Endodermal cell (in vitro differentiated cells): ENCODE measurements around the gene TMEM244. TPM values are rescaled to one million over a fixed set of nuclear protein-coding genes. Genes with fewer than 3 reads are reported as not detected.

Source experiments
- DNase-seq: peaks from one replicate; pipeline ENCODE4 v3.0.0-alpha.2; 2017
- H3K27ac ChIP-seq: 2 replicates; pipeline ENCODE4 v1.5.1; 2013; ENCODE audit warnings: mild to moderate bottlenecking, low read depth, low read length, moderate library complexity
- H3K27me3 ChIP-seq: 2 replicates; pipeline ENCODE4 v1.6.1; 2013; ENCODE audit warnings: mild to moderate bottlenecking, low read length, moderate library complexity; ENCODE audit not compliant: insufficient read depth, control insufficient read depth, poor library complexity, severe bottlenecking
- H3K36me3 ChIP-seq: 2 replicates; pipeline ENCODE4 v1.7.0; 2013; ENCODE audit warnings: mild to moderate bottlenecking, low read length, moderate library complexity; ENCODE audit not compliant: control insufficient read depth, insufficient read depth
- H3K4me1 ChIP-seq: one replicate; pipeline ENCODE4 v1.7.0; 2013; ENCODE audit warnings: low read length; ENCODE audit not compliant: control insufficient read depth, insufficient read depth
- H3K4me3 ChIP-seq: 2 replicates; pipeline ENCODE4 v1.5.1; 2013; ENCODE audit warnings: mild to moderate bottlenecking, low read length, moderate library complexity
- H3K9ac ChIP-seq: 2 replicates; pipeline ENCODE4 v1.6.1; 2013; ENCODE audit warnings: mild to moderate bottlenecking, low read length, moderate library complexity; ENCODE audit not compliant: poor library complexity, severe bottlenecking; ENCODE audit errors: extremely low read depth
- H3K9me3 ChIP-seq: 2 replicates; pipeline ENCODE4 v1.6.1; 2013; ENCODE audit warnings: mild to moderate bottlenecking, low read length, moderate library complexity; ENCODE audit not compliant: control insufficient read depth
- H3K27ac Mint-ChIP-seq: 2 replicates; pipeline ENCODE4 v1.8.0; 2020; ENCODE audit warnings: mixed read lengths
- H3K27me3 Mint-ChIP-seq: 2 replicates; pipeline ENCODE4 v1.8.0; 2021; ENCODE audit warnings: mild to moderate bottlenecking, mixed read lengths; ENCODE audit not compliant: insufficient read depth
- H3K36me3 Mint-ChIP-seq: 2 replicates; pipeline ENCODE4 v1.8.0; 2020; ENCODE audit warnings: low read depth, mixed read lengths
- H3K4me1 Mint-ChIP-seq: 2 replicates; pipeline ENCODE4 v1.8.0; 2020; ENCODE audit warnings: mixed read lengths
- H3K4me3 Mint-ChIP-seq: 2 replicates; pipeline ENCODE4 v1.8.0; 2020; ENCODE audit warnings: mild to moderate bottlenecking, moderate library complexity, mixed read lengths
- H3K9me3 Mint-ChIP-seq: 2 replicates; pipeline ENCODE4 v1.8.0; 2020; ENCODE audit warnings: mild to moderate bottlenecking, mixed read lengths
- WGBS, 2 experiments: methylation state at CpG; one replicate each; pipeline versions ENCODE4 v1.1.5 to v1.1.7; 2013; ENCODE audit warnings: missing lambda C conversion rate in 2 of 2, mixed read lengths in 1 of 2; ENCODE audit not compliant: insufficient coverage in 1 of 2, insufficient read length in 1 of 2; 5-methylcytosine and 5-hydroxymethylcytosine counted together
- total RNA-seq, 2 donors: library from RNA; stranded (reverse); fragmentation: NEBNext Ultra II Directional in 1 of 2; extraction: Animal tissue kit (Norgen Biotek cat#: 25700) in 1 of 2; gene quantifications; 2 replicates in 1 of 2; 3 replicates in 1 of 2; pipeline ENCODE4 v1.2.1, GENCODE V29; 2021
- TF ChIP-seq, protein P1 (sequence below): fragments of 200-600 bp; sonication (generic); conservative IDR thresholded peaks from 2 replicates; pipeline ENCODE4 v1.5.0; 2021; ENCODE audit warnings: antibody characterized with exemption, mild to moderate bottlenecking

The TMEM244 gene
- total RNA-seq, 2 donors from 2014 or later, result not detected

GRCh38 chr6:129906515-129907077 is 45.5 kb upstream of the TMEM244 start:
- no peak for DNase-seq

GRCh38 chr6:129903082-129903481 is 42.0 kb upstream of the TMEM244 start:
- no peak overlapping the region for H3K27ac Mint-ChIP-seq
- no peaks in the 10 kb centered on the region for H3K36me3 Mint-ChIP-seq
- Histone ChIP-seq H3K9me3 (no peaks in the 10 kb centered on the region), H3K4me1 (no peaks in the 10 kb centered on the region), H3K9ac (no peak overlapping the region), H3K27ac (no peak overlapping the region), H3K36me3 (no peaks in the 10 kb centered on the region), H3K4me3 (no peak overlapping the region), H3K27me3 (no peaks in the 10 kb centered on the region)
- H3K27me3 Mint-ChIP-seq, result no peaks in the 10 kb centered on the region
- H3K4me1 Mint-ChIP-seq, result no peaks in the 10 kb centered on the region
- DNase-seq, result no peak
- TF ChIP-seq, protein P1, sequence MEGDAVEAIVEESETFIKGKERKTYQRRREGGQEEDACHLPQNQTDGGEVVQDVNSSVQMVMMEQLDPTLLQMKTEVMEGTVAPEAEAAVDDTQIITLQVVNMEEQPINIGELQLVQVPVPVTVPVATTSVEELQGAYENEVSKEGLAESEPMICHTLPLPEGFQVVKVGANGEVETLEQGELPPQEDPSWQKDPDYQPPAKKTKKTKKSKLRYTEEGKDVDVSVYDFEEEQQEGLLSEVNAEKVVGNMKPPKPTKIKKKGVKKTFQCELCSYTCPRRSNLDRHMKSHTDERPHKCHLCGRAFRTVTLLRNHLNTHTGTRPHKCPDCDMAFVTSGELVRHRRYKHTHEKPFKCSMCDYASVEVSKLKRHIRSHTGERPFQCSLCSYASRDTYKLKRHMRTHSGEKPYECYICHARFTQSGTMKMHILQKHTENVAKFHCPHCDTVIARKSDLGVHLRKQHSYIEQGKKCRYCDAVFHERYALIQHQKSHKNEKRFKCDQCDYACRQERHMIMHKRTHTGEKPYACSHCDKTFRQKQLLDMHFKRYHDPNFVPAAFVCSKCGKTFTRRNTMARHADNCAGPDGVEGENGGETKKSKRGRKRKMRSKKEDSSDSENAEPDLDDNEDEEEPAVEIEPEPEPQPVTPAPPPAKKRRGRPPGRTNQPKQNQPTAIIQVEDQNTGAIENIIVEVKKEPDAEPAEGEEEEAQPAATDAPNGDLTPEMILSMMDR, result no peak
- no peaks in the 10 kb centered on the region for H3K9me3 Mint-ChIP-seq
- no peak overlapping the region for H3K4me3 Mint-ChIP-seq

More at GRCh38 chr6:129906515-129907077, 45.5 kb upstream of the TMEM244 start:
- Histone ChIP-seq H3K27me3 (no peaks in the 10 kb centered on the region), H3K9ac (no peak overlapping the region), H3K4me1 (no peaks in the 10 kb centered on the region), H3K4me3 (no peak overlapping the region), H3K36me3 (no peaks in the 10 kb centered on the region), H3K9me3 (no peaks in the 10 kb centered on the region), H3K27ac (no peak overlapping the region)
- no peaks in the 10 kb centered on the region for H3K27me3 Mint-ChIP-seq
- H3K4me3 Mint-ChIP-seq, result no peak overlapping the region
- H3K4me1 Mint-ChIP-seq, result no peaks in the 10 kb centered on the region
- H3K9me3 Mint-ChIP-seq, result no peaks in the 10 kb centered on the region
- H3K36me3 Mint-ChIP-seq, result no peaks in the 10 kb centered on the region
- H3K27ac Mint-ChIP-seq, result no peak overlapping the region
- WGBS, 2 experiments, result 88% methylated on average over 3 of the region's 3 CpGs; no CpG with 5 or more reads in 1 of the 2 experiments
- TF ChIP-seq, protein P1, result no peak

DNA sequence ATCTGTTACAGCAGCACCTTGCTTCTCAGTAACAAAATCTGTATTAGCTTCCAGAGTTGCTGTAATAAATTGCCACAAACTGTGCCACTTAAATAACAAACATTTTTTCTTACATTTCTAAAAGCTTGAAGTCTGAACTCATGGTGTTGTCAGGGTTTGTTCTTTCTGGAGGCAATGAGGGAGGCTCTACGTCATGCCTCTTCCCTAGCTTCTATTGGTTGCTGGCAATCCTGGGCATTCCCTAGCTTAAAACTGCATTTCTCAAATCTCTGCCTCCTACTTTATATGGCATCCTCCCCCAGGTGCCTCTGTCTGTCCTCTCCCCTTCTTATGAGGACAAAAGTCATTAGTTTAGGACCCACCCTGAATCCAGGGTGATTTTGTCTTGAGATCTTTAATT is 41.6 kb upstream of the TMEM244 start:
- Mint-ChIP-seq H3K27me3 (no peaks in the 10 kb centered on the region), H3K36me3 (no peaks in the 10 kb centered on the region), H3K27ac (no peak overlapping the region), H3K4me1 (no peaks in the 10 kb centered on the region), H3K9me3 (no peaks in the 10 kb centered on the region), H3K4me3 (no peak overlapping the region)
- 88 to 93% methylated on average over 1 of the region's 1 CpG for WGBS, 2 experiments
- TF ChIP-seq, protein P1, result no peak
- no peak for DNase-seq
- H3K4me3 ChIP-seq, result no peak overlapping the region
- H3K9ac ChIP-seq, result no peak overlapping the region
- no peaks in the 10 kb centered on the region for H3K4me1 ChIP-seq
- H3K9me3 ChIP-seq, result no peaks in the 10 kb centered on the region
- no peaks in the 10 kb centered on the region for H3K36me3 ChIP-seq
- no peaks in the 10 kb centered on the region for H3K27me3 ChIP-seq
- no peak overlapping the region for H3K27ac ChIP-seq
